Naive thymus-derived CD8-positive, alpha-beta T cell (primary cell): ENCODE measurements around the gene EGFL7. TPM values are rescaled to one million over a fixed set of nuclear protein-coding genes. Genes with fewer than 3 reads are reported as not detected.

Source experiments
- ATAC-seq, 2 donors: fragments of 150-1000 bp; cut with Tn5 transposase in 1 of 2; sonication (Bioruptor Pico), chemical (Tn5 transposase) in 1 of 2; 1 replicate in 1 of 2; 2 replicates in 1 of 2; pipeline ENCODE4 v1.10.0; 2021; ENCODE audit warnings: mild to moderate bottlenecking in 2 of 2, moderate library complexity in 2 of 2
- POLR2A ChIA-PET: fragments of 350-600 bp; sonication (Branson Sonifier 250); formaldehyde crosslinking; loops from one replicate; lab custom pipeline; 2021; ENCODE audit warnings: antibody characterized with exemption; lab: Charles Lee
- DNase-seq, 10 donors: peaks; one replicate each; pipeline versions ENCODE4 v3.0.0 to v3.0.0-alpha.2; 2020 to 2022
- H3K27ac Mint-ChIP-seq, 10 donors: one replicate each; pipeline ENCODE4 v1.8.0; 2020 to 2022; ENCODE audit warnings: mild to moderate bottlenecking in 10 of 10, mixed read lengths in 10 of 10, moderate library complexity in 4 of 10, inconsistent platforms in 1 of 10
- H3K27me3 Mint-ChIP-seq, 5 donors: one replicate each; pipeline ENCODE4 v1.8.0; 2021 to 2022; ENCODE audit warnings: mixed read lengths in 5 of 5
- H3K36me3 Mint-ChIP-seq, 3 donors: one replicate each; pipeline ENCODE4 v1.8.0; 2020 to 2022; ENCODE audit warnings: mixed read lengths in 3 of 3, mild to moderate bottlenecking in 2 of 3, inconsistent platforms in 1 of 3
- H3K4me1 Mint-ChIP-seq, 4 donors: one replicate each; pipeline ENCODE4 v1.8.0; 2021 to 2022; ENCODE audit warnings: mixed read lengths in 4 of 4
- H3K4me3 Mint-ChIP-seq, 10 donors: one replicate each; pipeline ENCODE4 v1.8.0; 2020 to 2022; ENCODE audit warnings: mild to moderate bottlenecking in 10 of 10, mixed read lengths in 10 of 10, moderate library complexity in 6 of 10, inconsistent platforms in 1 of 10
- H3K9me3 Mint-ChIP-seq, 9 donors: one replicate each; pipeline ENCODE4 v1.8.0; 2020 to 2022; ENCODE audit warnings: mixed read lengths in 9 of 9, mild to moderate bottlenecking in 3 of 9, inconsistent platforms in 1 of 9, moderate library complexity in 1 of 9
- microRNA-seq: library from miRNA; unstranded; fragments of <30 nt; microRNA quantifications from one replicate; pipeline ENCODE4 v1.2.0, GENCODE V29; 2022; ENCODE audit warnings: borderline microRNAs expressed
- polyA plus RNA-seq, 3 donors: library from polyadenylated mRNA; unstranded; fragments of 300-500 nt; fragmentation: Illumina TruSeq; gene quantifications; one replicate each; pipeline ENCODE4 v1.2.3, GENCODE V29; 2021
- total RNA-seq, 8 experiments: library from RNA in 2 of 8; stranded (reverse) in 2 of 8; gene quantifications; one replicate each; pipeline ENCODE4 v1.2.3 and lab custom pipeline; 2021 to 2026

Gene EGFL7
- total and polyA plus RNA-seq, 5 experiments from 2014 or later = 0.36 to 1.2 (median 0.59) TPM; not detected in 1

DNA sequence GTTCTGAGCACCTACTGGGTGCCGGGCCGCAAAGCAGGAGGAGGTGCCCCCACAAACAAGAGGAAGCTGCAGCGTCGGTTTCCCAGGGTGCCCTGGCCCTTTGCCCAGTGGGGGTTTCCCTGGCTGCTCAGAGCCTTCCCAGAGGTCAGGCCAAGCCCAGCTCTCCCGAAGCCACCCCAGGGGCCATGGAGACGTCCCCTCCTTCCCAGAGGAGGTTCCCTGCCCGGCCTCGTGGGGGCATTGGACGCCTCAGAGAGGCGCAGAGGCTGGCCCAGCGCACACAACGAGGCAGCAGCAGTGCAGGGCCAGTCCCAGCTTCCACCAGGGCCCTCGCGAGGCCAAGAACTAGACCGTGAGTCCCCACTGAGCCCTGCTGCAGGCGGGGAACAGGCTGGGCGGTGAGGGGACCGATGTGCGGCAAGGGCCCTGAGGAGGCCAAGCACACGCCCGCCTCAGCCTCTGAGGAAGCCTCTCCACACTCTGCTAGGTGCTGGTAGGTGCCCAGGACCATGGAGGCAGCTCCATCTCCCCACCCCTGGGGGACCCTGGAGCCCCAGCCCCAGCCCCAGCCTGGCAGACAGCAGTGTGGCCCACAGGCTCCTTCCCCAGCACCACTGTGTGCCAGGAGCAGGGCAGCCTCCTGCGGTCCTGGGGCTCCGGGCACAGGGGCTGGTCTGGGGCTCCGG lies 56.6 kb downstream of the EGFL7 start:
- no peak overlapping the region for H3K27ac Mint-ChIP-seq
- peak in 1 of 10 donors; percentile 24 for DNase-seq
- H3K4me3 Mint-ChIP-seq = peak overlapping the region in 2 of 10 donors; percentile 5 to 29
- no peaks in the 10 kb centered on the region for H3K9me3 Mint-ChIP-seq
- H3K27me3 Mint-ChIP-seq = peaks cover 0 to 11% (median 7%) of the 10 kb centered on the region in 5 donors
- peaks cover 0 to 11% (median 4%) of the 10 kb centered on the region in 3 donors for H3K36me3 Mint-ChIP-seq
- peak; percentile 16 to 67 for ATAC-seq
- POLR2A ChIA-PET = interaction anchor here (0.9 to 1.5 kb wide), 2 partner anchors 8 to 16 kb away, joined by 3 to 12 read pairs; no protein-coding TSS in a partner anchor
- peaks cover 10 to 26% (median 19%) of the 10 kb centered on the region in 4 donors for H3K4me1 Mint-ChIP-seq

DNA sequence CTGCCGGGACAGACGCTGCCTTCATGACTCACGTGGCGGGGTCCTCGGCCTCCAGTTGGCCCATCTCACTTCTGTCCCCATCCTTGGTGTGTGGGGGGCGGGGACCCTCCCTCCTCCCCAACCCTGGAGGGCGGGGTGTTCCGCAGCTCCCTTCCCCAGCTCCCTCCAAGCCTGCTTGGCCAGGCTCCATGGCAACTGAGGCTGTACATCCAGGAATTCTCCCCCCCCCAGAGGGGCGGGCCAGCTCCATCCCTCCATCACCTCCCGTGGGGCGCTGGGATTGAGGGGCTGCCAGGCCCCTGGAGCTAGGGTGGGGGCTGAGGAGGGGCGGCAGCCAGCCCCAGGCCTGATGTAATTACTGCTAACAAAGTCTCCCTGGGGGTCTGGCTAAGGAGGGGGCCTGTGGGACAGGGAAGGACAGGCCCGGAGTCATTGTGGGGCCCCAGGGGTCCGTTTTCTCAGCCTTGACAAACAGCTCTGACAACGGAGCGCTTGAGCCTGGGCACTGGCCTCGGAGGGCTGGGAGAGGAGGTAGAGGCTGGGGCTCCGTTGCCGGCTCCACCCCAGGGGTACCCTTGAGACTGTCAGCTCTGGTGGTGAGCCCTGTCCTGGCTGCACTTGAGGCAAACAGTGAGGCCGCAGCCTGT lies 57.7 kb downstream of the EGFL7 start:
- Mint-ChIP-seq H3K4me3 (no peak overlapping the region), H3K36me3 (peaks cover 0 to 21% (median 9%) of the 10 kb centered on the region in 3 donors), H3K27me3 (peaks cover 0 to 9% (median 4%) of the 10 kb centered on the region in 5 donors), H3K9me3 (no peaks in the 10 kb centered on the region), H3K4me1 (peaks cover 11 to 30% (median 23%) of the 10 kb centered on the region in 4 donors), H3K27ac (no peak overlapping the region)
- POLR2A ChIA-PET = no interaction called here
- no peak for ATAC-seq
- DNase-seq = no peak

DNA sequence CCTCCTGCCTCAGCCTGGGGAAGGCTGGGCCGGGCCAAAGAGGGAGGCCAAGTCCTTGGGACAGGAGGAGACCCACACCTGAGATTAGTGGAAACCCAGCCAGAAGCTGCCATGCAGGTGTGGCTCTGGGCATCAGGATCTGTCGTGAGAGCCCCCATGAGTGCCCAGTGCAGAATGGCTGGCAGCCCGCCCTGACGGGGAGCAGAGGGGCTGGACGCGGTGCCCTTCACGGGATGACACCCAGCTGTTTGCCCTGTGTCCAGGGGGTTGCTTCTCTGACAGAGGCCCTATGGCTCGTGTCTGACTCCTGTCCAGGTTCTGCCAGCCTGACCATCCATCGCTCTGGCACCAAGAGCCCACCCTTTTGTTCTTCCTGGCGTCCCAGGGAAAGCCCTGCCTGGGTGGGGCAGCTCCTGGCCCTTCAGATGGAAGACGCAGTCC lies 58.2 kb downstream of the EGFL7 start:
- POLR2A ChIA-PET = interaction anchor here (1.2 kb wide), 1 partner anchor 25 kb away, joined by 3 read pairs; no protein-coding TSS in a partner anchor
- Mint-ChIP-seq H3K36me3 (peaks cover 0 to 27% (median 11%) of the 10 kb centered on the region in 3 donors), H3K4me3 (no peak overlapping the region), H3K27ac (peak overlapping the region in 1 of 10 donors; percentile 34), H3K4me1 (peaks cover 10 to 35% (median 25%) of the 10 kb centered on the region in 4 donors), H3K9me3 (no peaks in the 10 kb centered on the region), H3K27me3 (peaks cover 0 to 4% (median 1%) of the 10 kb centered on the region in 5 donors)
- ATAC-seq = no peak
- DNase-seq = no peak

- H3K9me3 Mint-ChIP-seq = no peaks in the 10 kb centered on the region
- peak overlapping the region in 2 of 10 donors; percentile 20 to 34 for H3K27ac Mint-ChIP-seq
- POLR2A ChIA-PET = interaction anchor here (0.8 to 1.2 kb wide), 2 partner anchors 8 to 25 kb away, joined by 3 read pairs; no protein-coding TSS in a partner anchor
- no peak overlapping the region for H3K4me3 Mint-ChIP-seq
- ATAC-seq = no peak
- peaks cover 1 to 33% (median 17%) of the 10 kb centered on the region in 3 donors for H3K36me3 Mint-ChIP-seq
- no peak for DNase-seq
- H3K27me3 Mint-ChIP-seq = no peaks in the 10 kb centered on the region
- H3K4me1 Mint-ChIP-seq = peaks cover 11 to 41% (median 29%) of the 10 kb centered on the region in 4 donors
These were observed 58.8 kb downstream of the EGFL7 start for GRCh38 chr9:136721339-136722092.

Small RNA genes within 50 kb of the gene (microRNA-seq; reads per million reads assigned to microRNA genes)
- 117 reads per million, percentile 65 among the genes with 10 or more reads in this experiment for gene MIR126

Other genes with a start within 250 kb of the EGFL7 start
- gene INPP5E, start 223.1 kb upstream of the EGFL7 start, total RNA-seq = 10 to 100 TPM; 26.4 to 27.3 TPM
- 1 to 10 TPM in 2 of 3 donors, under 1 TPM in 1; 0.90 to 4.4 (median 2.1) TPM for gene INPP5E, start 223.1 kb upstream of the EGFL7 start, polyA plus RNA-seq
- gene SEC16A, start 179.9 kb upstream of the EGFL7 start, total RNA-seq = 10 to 100 TPM; 83.4 to 84.8 TPM
- gene SEC16A, start 179.9 kb upstream of the EGFL7 start, polyA plus RNA-seq = 10 to 100 TPM; 14.2 to 35.8 (median 26.2) TPM
- 10 to 100 TPM; 76.2 to 84.3 TPM for gene NOTCH1, start 116.9 kb upstream of the EGFL7 start, total RNA-seq
- 1 to 10 TPM; 1.3 to 5.9 (median 1.6) TPM for gene NOTCH1, start 116.9 kb upstream of the EGFL7 start, polyA plus RNA-seq
- gene AGPAT2, start 24.5 kb downstream of the EGFL7 start, total RNA-seq = 1 to 10 TPM; 3.0 to 5.8 TPM
- 10 to 100 TPM; 10.7 to 24.8 (median 14.6) TPM for gene AGPAT2, start 24.5 kb downstream of the EGFL7 start, polyA plus RNA-seq
- 1 to 10 TPM in 1 of 2 experiments, under 1 TPM in 1; 0.58 to 1.1 TPM for gene DIPK1B, start 49.7 kb downstream of the EGFL7 start, total RNA-seq
- gene DIPK1B, start 49.7 kb downstream of the EGFL7 start, polyA plus RNA-seq = under 1 TPM in 1 of 3 donors, not detected in 2; 0.07 TPM
- 10 to 100 TPM; 11.0 to 11.1 TPM for gene LCN10, start 80.0 kb downstream of the EGFL7 start, total RNA-seq
- gene LCN10, start 80.0 kb downstream of the EGFL7 start, polyA plus RNA-seq = 1 to 10 TPM in 2 of 3 donors, under 1 TPM in 1; 0.60 to 6.6 (median 3.1) TPM
- not detected for gene LCN6, start 85.6 kb downstream of the EGFL7 start, total RNA-seq
- gene LCN6, start 85.6 kb downstream of the EGFL7 start, polyA plus RNA-seq = not detected
- 1 to 10 TPM; 1.4 to 2.6 TPM for gene LCN8, start 95.3 kb downstream of the EGFL7 start, total RNA-seq
- gene LCN8, start 95.3 kb downstream of the EGFL7 start, polyA plus RNA-seq = not detected
- gene LCN15, start 101.6 kb downstream of the EGFL7 start, total RNA-seq = not detected
- gene LCN15, start 101.6 kb downstream of the EGFL7 start, polyA plus RNA-seq = not detected
- gene TMEM141, start 128.4 kb downstream of the EGFL7 start, total RNA-seq = 10 to 100 TPM; 49.7 to 51.6 TPM
- 10 to 100 TPM; 34.2 to 40.5 (median 37.3) TPM for gene TMEM141, start 128.4 kb downstream of the EGFL7 start, polyA plus RNA-seq
- gene CCDC183, start 133.4 kb downstream of the EGFL7 start, total RNA-seq = 1 to 10 TPM; 1.4 to 2.3 TPM
- under 1 TPM in 1 of 3 donors, not detected in 2; 0.18 TPM for gene CCDC183, start 133.4 kb downstream of the EGFL7 start, polyA plus RNA-seq
- 10 to 100 TPM; 72.3 to 74.5 TPM for gene RABL6, start 145.0 kb downstream of the EGFL7 start, total RNA-seq
- 10 to 100 TPM; 11.6 to 17.2 (median 11.9) TPM for gene RABL6, start 145.0 kb downstream of the EGFL7 start, polyA plus RNA-seq
- gene AJM1, start 179.6 kb downstream of the EGFL7 start, total RNA-seq = 1 to 10 TPM; 1.3 TPM
- gene AJM1, start 179.6 kb downstream of the EGFL7 start, polyA plus RNA-seq = under 1 TPM in 2 of 3 donors, not detected in 1; 0.05 to 0.10 TPM
- gene PHPT1, start 186.5 kb downstream of the EGFL7 start, total RNA-seq = 10 to 100 TPM; 25.2 to 29.6 TPM
- gene PHPT1, start 186.5 kb downstream of the EGFL7 start, polyA plus RNA-seq = 10 to 100 TPM; 82.6 to 98.1 (median 83.1) TPM
- gene MAMDC4, start 189.4 kb downstream of the EGFL7 start, total RNA-seq = 1 to 10 TPM; 6.3 to 7.5 TPM
- gene MAMDC4, start 189.4 kb downstream of the EGFL7 start, polyA plus RNA-seq = under 1 TPM in 2 of 3 donors, not detected in 1; 0.14 to 0.35 TPM
- gene EDF1, start 203.4 kb downstream of the EGFL7 start, total RNA-seq = 100 to 1,000 TPM; 291 to 301 TPM
- 100 to 1,000 TPM; 319 to 403 (median 380) TPM for gene EDF1, start 203.4 kb downstream of the EGFL7 start, polyA plus RNA-seq
- gene TRAF2, start 223.6 kb downstream of the EGFL7 start, total RNA-seq = 10 to 100 TPM; 28.0 to 34.4 TPM
- gene TRAF2, start 223.6 kb downstream of the EGFL7 start, polyA plus RNA-seq = 10 to 100 TPM in 2 of 3 donors, 1 to 10 TPM in 1; 7.9 to 24.4 (median 12.2) TPM